ENCODE data around the gene HEATR5A. TPM values are rescaled to one million over a fixed set of nuclear protein-coding genes. Genes with fewer than 3 reads are reported as not detected.

The HEATR5A gene
- polyA plus RNA-seq, 1 of the 3 experiments (the other 2 are of a cell fraction) = 7.1 TPM

DNA sequence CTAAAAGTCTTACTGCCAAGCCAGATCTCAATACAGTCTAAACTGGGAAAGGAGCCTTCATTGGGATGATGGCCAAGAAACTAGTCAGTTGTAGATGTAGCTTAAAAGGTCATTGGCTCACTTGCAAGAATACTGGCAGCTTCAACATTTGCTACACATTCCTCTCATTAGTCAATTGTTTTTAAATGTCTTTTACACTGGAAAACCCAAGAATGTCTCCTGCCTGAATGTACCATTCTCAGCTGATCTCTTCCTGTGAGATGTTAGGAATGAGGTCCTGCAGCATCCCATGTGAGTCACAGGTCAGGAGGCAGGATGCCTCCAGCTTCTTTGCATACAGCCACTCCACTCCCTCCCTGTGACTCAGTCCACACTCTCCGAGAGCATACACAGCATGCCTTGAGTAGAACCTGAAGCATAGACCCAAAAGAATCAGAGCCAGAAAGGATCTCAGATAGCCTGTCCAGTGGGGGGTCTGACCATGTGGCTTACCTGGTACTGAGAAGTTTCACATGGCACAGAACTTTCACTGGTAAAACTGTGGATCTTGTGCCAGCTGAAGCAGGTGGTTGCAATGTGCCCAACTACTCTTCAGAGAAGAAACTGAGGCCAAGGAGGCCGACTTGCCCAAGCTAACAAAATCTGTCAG lies 156.7 kb downstream of the HEATR5A start:
- Histone ChIP-seq H3K9ac (no peak overlapping the region), H3K9me3 (no peaks in the 10 kb centered on the region), H3K4me2 (peak overlapping the region; percentile 55), H2AFZ (ENCODE audit: low read depth) (no peak overlapping the region; the same call in 1 of the 2 replicates), H3K36me3 (replicated peaks in 1 of 2; ENCODE audit: control insufficient read depth in 1 of 2, insufficient read depth in 2 of 2, low read length in 1 of 2) (no peaks in the 10 kb centered on the region), H3F3A (replicated peaks; ENCODE audit: insufficient read depth) (peaks cover 19% of the 10 kb centered on the region), H3K79me2 (ENCODE audit: insufficient read depth) (no peaks in the 10 kb centered on the region), H3K27ac (ENCODE audit: low read depth in 2 of 2, low read length in 1 of 2) (peak overlapping the region in 1 of 2 experiments; percentile 79; a peak in 2 of 4 replicates), H3K4me3 (ENCODE audit: low read depth in 2 of 2, low read length in 1 of 2) (no peak overlapping the region), H3K9me2 (no peaks in the 10 kb centered on the region), H3K27me3 (ENCODE audit: insufficient read depth) (no peaks in the 10 kb centered on the region), H3K4me1 (ENCODE audit: control insufficient read depth in 1 of 2, insufficient read depth in 2 of 2, low read depth in 1 of 2, low read length in 1 of 2) (peaks cover 0 to 23% of the 10 kb centered on the region in 2 experiments; a peak in 2 of 4 replicates), H4K20me1 (ENCODE audit: insufficient read depth) (no peaks in the 10 kb centered on the region)
- no peak for DNase-seq
- WGBS (ENCODE audit: low lambda C conversion rate) = 37% methylated on average over 2 of the region's 2 CpGs
- ChIA-PET POLR2A (no interaction called here), CTCF (interaction anchor here (1.2 kb wide), 1 partner anchor 11 kb away, joined by 3 read pairs; no protein-coding TSS in a partner anchor)
- TF ChIP-seq, protein P1, sequence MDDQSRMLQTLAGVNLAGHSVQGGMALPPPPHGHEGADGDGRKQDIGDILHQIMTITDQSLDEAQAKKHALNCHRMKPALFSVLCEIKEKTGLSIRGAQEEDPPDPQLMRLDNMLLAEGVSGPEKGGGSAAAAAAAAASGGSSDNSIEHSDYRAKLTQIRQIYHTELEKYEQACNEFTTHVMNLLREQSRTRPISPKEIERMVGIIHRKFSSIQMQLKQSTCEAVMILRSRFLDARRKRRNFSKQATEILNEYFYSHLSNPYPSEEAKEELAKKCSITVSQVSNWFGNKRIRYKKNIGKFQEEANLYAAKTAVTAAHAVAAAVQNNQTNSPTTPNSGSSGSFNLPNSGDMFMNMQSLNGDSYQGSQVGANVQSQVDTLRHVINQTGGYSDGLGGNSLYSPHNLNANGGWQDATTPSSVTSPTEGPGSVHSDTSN (IDR thresholded peaks at IDR 0.05) = peak; percentile 79
- TF ChIP-seq, protein P2, sequence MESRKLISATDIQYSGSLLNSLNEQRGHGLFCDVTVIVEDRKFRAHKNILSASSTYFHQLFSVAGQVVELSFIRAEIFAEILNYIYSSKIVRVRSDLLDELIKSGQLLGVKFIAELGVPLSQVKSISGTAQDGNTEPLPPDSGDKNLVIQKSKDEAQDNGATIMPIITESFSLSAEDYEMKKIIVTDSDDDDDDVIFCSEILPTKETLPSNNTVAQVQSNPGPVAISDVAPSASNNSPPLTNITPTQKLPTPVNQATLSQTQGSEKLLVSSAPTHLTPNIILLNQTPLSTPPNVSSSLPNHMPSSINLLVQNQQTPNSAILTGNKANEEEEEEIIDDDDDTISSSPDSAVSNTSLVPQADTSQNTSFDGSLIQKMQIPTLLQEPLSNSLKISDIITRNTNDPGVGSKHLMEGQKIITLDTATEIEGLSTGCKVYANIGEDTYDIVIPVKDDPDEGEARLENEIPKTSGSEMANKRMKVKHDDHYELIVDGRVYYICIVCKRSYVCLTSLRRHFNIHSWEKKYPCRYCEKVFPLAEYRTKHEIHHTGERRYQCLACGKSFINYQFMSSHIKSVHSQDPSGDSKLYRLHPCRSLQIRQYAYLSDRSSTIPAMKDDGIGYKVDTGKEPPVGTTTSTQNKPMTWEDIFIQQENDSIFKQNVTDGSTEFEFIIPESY (IDR thresholded peaks at IDR 0.05; ENCODE audit: borderline replicate concordance, low read depth) = no peak
- TF ChIP-seq, protein P3, sequence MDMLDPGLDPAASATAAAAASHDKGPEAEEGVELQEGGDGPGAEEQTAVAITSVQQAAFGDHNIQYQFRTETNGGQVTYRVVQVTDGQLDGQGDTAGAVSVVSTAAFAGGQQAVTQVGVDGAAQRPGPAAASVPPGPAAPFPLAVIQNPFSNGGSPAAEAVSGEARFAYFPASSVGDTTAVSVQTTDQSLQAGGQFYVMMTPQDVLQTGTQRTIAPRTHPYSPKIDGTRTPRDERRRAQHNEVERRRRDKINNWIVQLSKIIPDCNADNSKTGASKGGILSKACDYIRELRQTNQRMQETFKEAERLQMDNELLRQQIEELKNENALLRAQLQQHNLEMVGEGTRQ (IDR thresholded peaks at IDR 0.05; ENCODE audit: borderline replicate concordance, low read depth, low read length) = no peak
- TF ChIP-seq EP300 (IDR thresholded peaks at IDR 0.05; ENCODE audit: borderline replicate concordance in 1 of 2, low read depth in 1 of 2, low read length in 1 of 2) (peak in 1 of 2 experiments; percentile 69; a peak in 2 of 4 replicates), POLR2AphosphoS5 (IDR thresholded peaks at IDR 0.05; ENCODE audit: low read depth, low read length) (peak; percentile 71; the same call in 1 of the 2 replicates), FOSL2 (IDR thresholded peaks at IDR 0.05; ENCODE audit: borderline replicate concordance, low read depth) (peak; percentile 92), JUND (IDR thresholded peaks at IDR 0.05) (peak; percentile 84), SMC3 (IDR thresholded peaks at IDR 0.05; ENCODE audit: low read depth, low read length) (no peak), NFIC (IDR thresholded peaks at IDR 0.05; ENCODE audit: borderline replicate concordance) (peak; percentile 81), TEAD4 (IDR thresholded peaks at IDR 0.05; ENCODE audit: borderline replicate concordance, insufficient read depth) (peak; percentile 75; the same call in 1 of the 2 replicates), TCF12 (IDR thresholded peaks at IDR 0.05) (peak; percentile 78), NRF1 (IDR thresholded peaks at IDR 0.05; ENCODE audit: low read depth, low read length) (no peak), ELF1 (IDR thresholded peaks at IDR 0.05) (0 out of 2 replicates have a peak, but pooled peaks have one; percentile 10), RXRA (IDR thresholded peaks at IDR 0.05; ENCODE audit: borderline replicate concordance, low read depth) (peak; percentile 83; the same call in 1 of the 2 replicates)
- TF ChIP-seq, protein P4, sequence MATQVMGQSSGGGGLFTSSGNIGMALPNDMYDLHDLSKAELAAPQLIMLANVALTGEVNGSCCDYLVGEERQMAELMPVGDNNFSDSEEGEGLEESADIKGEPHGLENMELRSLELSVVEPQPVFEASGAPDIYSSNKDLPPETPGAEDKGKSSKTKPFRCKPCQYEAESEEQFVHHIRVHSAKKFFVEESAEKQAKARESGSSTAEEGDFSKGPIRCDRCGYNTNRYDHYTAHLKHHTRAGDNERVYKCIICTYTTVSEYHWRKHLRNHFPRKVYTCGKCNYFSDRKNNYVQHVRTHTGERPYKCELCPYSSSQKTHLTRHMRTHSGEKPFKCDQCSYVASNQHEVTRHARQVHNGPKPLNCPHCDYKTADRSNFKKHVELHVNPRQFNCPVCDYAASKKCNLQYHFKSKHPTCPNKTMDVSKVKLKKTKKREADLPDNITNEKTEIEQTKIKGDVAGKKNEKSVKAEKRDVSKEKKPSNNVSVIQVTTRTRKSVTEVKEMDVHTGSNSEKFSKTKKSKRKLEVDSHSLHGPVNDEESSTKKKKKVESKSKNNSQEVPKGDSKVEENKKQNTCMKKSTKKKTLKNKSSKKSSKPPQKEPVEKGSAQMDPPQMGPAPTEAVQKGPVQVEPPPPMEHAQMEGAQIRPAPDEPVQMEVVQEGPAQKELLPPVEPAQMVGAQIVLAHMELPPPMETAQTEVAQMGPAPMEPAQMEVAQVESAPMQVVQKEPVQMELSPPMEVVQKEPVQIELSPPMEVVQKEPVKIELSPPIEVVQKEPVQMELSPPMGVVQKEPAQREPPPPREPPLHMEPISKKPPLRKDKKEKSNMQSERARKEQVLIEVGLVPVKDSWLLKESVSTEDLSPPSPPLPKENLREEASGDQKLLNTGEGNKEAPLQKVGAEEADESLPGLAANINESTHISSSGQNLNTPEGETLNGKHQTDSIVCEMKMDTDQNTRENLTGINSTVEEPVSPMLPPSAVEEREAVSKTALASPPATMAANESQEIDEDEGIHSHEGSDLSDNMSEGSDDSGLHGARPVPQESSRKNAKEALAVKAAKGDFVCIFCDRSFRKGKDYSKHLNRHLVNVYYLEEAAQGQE (IDR thresholded peaks at IDR 0.05; ENCODE audit: low read depth, low read length) = 0 out of 2 replicates have a peak, but pooled peaks have one; percentile 35
- TF ChIP-seq, protein P5, sequence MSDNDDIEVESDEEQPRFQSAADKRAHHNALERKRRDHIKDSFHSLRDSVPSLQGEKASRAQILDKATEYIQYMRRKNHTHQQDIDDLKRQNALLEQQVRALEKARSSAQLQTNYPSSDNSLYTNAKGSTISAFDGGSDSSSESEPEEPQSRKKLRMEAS (IDR thresholded peaks at IDR 0.05; ENCODE audit: low read depth) = peak; percentile 44; the same call in 1 of the 2 replicates
